Activated B cell treated with CpG ODN at 0.5 μM for 24 hours (primary cell): ENCODE data around the gene PIK3AP1. TPM values are rescaled to one million over a fixed set of nuclear protein-coding genes. Genes with fewer than 3 reads are reported as not detected.
A peak's percentile ranks its signal among the peaks of the same experiment; 100 is the strongest.

Experiments
- ATAC-seq: fragments of 200-7000 bp; cut with Tn5 transposase; one replicate; pipeline ENCODE4 v1.10.0; 2021; ENCODE audit warnings: low read depth, mild to moderate bottlenecking, moderate library complexity
- CTCF ChIA-PET: fragments of 350-600 bp; sonication (Branson Sonifier 250); formaldehyde crosslinking; loops from one replicate; lab custom pipeline; 2021; ENCODE audit warnings: antibody characterized with exemption; lab: Charles Lee
- POLR2A ChIA-PET: fragments of 350-600 bp; sonication (Branson Sonifier 250); formaldehyde crosslinking; loops from one replicate; lab custom pipeline; 2021; ENCODE audit warnings: antibody characterized with exemption; lab: Charles Lee
- DNase-seq: peaks from one replicate; pipeline ENCODE4 v3.0.0; 2022
- H3K27ac Mint-ChIP-seq: one replicate; pipeline ENCODE4 v1.8.0; 2020; ENCODE audit warnings: mixed read lengths
- H3K27me3 Mint-ChIP-seq: one replicate; pipeline ENCODE4 v1.8.0; 2021; ENCODE audit warnings: mixed read lengths
- H3K36me3 Mint-ChIP-seq: one replicate; pipeline ENCODE4 v1.8.0; 2021; ENCODE audit warnings: low read depth, mixed read lengths
- H3K4me1 Mint-ChIP-seq: one replicate; pipeline ENCODE4 v1.8.0; 2021; ENCODE audit warnings: mixed read lengths
- H3K4me3 Mint-ChIP-seq: one replicate; pipeline ENCODE4 v1.8.0; 2020; ENCODE audit warnings: mild to moderate bottlenecking, mixed read lengths
- H3K9me3 Mint-ChIP-seq: one replicate; pipeline ENCODE4 v1.8.0; 2020; ENCODE audit warnings: mixed read lengths
- intact Hi-C: fragments of 100-400 bp; cut with micrococcal nuclease; formaldehyde crosslinking; loops from one replicate; pipeline ENCODE4 v1.15.1; 2024
- total RNA-seq: library from RNA; stranded (reverse); gene quantifications from 2 replicates; pipeline ENCODE4 v1.2.3, GENCODE V29; 2022
- TF ChIP-seq, protein P1 (sequence below): fragments of 200-600 bp; IDR thresholded peaks from one replicate; pipeline ENCODE4 v1.8.0; 2022; ENCODE audit warnings: antibody characterized with exemption, mild to moderate bottlenecking

The PIK3AP1 gene
- total RNA-seq, 1 donor from 2014 or later, result 157 TPM

DNA sequence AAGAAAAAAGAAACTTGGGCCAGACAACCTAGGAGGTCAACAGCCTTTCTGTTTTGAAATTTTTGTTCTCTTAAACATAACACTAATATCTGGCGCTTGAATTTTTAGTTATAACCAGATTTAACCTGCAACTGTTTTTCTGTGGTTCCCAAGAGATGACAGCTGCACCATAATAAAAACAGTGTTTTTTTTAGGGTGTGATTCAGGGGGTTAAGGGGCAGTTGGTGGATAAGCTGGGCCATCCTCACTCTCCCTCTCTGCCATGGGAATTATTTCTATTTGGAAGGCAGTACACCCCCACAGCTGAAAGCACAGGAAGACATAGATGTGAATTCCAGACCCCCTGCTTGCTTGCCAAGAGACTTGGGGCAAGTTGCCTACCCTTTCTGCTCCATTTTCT lies 113.4 kb downstream of the PIK3AP1 start:
- no peaks in the 10 kb centered on the region for H3K4me1 Mint-ChIP-seq
- TF ChIP-seq, protein P1, sequence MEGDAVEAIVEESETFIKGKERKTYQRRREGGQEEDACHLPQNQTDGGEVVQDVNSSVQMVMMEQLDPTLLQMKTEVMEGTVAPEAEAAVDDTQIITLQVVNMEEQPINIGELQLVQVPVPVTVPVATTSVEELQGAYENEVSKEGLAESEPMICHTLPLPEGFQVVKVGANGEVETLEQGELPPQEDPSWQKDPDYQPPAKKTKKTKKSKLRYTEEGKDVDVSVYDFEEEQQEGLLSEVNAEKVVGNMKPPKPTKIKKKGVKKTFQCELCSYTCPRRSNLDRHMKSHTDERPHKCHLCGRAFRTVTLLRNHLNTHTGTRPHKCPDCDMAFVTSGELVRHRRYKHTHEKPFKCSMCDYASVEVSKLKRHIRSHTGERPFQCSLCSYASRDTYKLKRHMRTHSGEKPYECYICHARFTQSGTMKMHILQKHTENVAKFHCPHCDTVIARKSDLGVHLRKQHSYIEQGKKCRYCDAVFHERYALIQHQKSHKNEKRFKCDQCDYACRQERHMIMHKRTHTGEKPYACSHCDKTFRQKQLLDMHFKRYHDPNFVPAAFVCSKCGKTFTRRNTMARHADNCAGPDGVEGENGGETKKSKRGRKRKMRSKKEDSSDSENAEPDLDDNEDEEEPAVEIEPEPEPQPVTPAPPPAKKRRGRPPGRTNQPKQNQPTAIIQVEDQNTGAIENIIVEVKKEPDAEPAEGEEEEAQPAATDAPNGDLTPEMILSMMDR, result no peak
- H3K36me3 Mint-ChIP-seq, result peaks cover 99% of the 10 kb centered on the region
- no peak for ATAC-seq
- DNase-seq, result no peak
- H3K27ac Mint-ChIP-seq, result no peak overlapping the region
- ChIA-PET POLR2A (no interaction called here), CTCF (no interaction called here)
- H3K9me3 Mint-ChIP-seq, result no peaks in the 10 kb centered on the region
- no peak overlapping the region for H3K4me3 Mint-ChIP-seq
- intact Hi-C loops, result no loop called here
- H3K27me3 Mint-ChIP-seq, result no peaks in the 10 kb centered on the region

DNA sequence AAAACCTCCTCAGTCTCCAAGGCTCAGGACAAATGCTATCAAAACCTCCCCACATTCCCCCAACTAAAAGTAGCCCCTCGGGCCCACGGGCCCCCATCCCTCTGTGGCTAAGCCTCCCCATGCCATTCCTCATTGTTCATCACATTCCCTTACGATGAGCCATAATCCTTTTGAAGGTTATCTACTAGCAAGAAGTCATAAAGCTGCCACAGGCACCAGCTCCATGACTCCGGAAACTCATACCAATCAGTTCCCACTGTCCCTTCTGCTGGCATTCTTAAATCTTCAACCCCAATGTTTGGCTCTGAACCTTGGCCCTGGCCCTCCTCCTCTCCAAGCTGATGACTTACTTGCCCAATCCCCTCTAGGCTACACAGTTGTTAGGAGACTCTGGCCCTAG lies 114.1 kb downstream of the PIK3AP1 start:
- DNase-seq (no peak), ATAC-seq (no peak)
- Mint-ChIP-seq H3K36me3 (peaks cover 98% of the 10 kb centered on the region), H3K9me3 (no peaks in the 10 kb centered on the region), H3K27me3 (no peaks in the 10 kb centered on the region), H3K4me1 (no peaks in the 10 kb centered on the region), H3K27ac (peak overlapping the region; percentile 41), H3K4me3 (no peak overlapping the region)
- ChIA-PET POLR2A (no interaction called here), CTCF (no interaction called here)
- intact Hi-C loops, result no loop called here
- TF ChIP-seq, protein P1, result no peak

DNA sequence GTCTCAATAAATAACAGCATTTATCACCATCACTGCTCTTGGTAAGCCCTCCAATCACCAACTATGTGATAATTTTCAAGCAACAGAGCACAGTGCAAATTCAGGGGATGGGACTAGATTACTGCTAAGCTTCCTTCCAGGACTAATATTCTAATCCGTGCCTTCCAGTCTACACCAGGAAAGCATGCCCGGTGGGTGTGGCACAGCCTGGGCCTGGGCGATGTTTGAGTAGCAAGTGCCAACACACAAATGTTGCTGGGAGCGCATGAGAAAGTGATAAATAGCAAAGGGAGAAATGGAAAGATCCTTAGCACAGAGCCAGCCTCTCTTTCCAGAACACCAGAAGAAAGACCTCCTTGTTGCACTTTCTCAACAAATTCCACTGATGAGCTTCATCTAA lies 120.0 kb downstream of the PIK3AP1 start:
- no peak overlapping the region for H3K4me3 Mint-ChIP-seq
- no peaks in the 10 kb centered on the region for H3K4me1 Mint-ChIP-seq
- no peaks in the 10 kb centered on the region for H3K27me3 Mint-ChIP-seq
- ChIA-PET CTCF (no interaction called here), POLR2A (no interaction called here)
- DNase-seq, result no peak
- no peak for ATAC-seq
- peaks cover 56% of the 10 kb centered on the region for H3K36me3 Mint-ChIP-seq
- no peaks in the 10 kb centered on the region for H3K9me3 Mint-ChIP-seq
- intact Hi-C loops, result no loop called here
- TF ChIP-seq, protein P1, result no peak
- no peak overlapping the region for H3K27ac Mint-ChIP-seq

DNA sequence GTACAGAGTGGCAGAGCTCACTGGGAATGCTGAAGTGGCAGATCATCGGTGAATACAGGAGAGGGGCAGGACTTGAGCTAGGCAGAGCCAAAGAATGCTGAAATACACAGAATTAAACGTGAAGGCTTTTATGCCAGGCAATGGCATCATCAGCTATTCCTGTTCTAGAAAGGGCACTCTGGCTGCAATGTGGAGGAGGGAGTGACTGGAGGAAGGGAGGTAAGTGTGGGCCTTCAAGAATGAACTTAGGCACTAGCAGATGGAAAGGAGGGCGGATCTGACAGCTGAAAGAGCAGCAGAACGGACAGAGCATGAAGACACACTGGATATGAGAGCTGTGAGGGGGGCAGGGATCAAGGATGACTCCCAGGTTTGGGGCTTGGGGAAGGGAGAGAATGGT lies 121.5 kb downstream of the PIK3AP1 start:
- CTCF ChIA-PET, result no interaction called here
- no peak for ATAC-seq
- no peaks in the 10 kb centered on the region for H3K4me1 Mint-ChIP-seq

DNA sequence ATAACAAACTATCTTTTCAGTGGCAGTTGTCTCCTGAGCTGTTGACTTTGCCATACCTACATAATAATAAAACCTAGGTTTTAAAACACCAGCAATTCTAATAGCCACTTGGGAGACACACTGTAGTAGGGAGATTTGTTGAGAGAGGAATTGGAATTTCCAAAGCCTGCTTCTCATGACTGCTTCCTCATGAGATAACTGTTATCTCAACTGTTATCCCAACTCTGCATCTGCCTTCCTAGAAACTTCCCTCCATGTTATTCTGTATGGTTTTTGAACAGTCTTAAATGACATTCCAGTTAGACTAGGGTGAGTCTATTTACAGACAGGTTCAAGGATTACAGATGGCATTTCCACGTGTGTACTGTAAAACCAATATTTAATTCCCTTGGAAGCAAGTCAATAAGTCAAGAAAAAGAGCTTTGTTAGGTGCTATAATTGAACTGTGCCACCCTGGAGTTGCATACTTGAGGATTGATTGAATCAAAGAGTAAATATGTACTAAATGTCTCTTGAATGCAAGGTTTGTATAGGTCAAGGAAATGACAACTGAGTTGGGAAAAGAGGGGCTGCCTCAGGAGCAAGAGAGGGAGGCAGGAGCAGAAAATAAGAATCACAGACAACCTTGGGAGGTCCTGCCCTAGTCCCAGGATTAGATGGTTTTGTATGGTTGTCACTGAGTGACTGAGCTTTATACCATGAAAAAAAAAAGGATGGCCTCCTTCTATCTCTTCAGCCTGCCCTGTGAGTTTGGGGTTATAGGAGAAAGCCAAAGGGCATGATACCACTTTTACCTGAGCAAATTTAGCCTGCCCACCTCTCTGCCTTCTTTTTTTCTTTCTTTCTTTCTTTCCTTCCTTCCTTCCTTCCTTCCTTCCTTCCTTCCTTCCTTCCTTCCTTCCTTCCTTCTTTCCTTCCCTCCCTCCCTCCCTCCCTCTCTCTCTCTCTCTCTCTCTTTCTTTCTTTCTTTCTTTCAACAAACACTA lies 123.6 kb downstream of the PIK3AP1 start:
- DNase-seq, result no peak
- peaks cover 46% of the 10 kb centered on the region for H3K36me3 Mint-ChIP-seq
- H3K27me3 Mint-ChIP-seq, result no peaks in the 10 kb centered on the region
- no peak overlapping the region for H3K4me3 Mint-ChIP-seq
- TF ChIP-seq, protein P1, result no peak
- peaks cover 1% of the 10 kb centered on the region for H3K4me1 Mint-ChIP-seq
- H3K27ac Mint-ChIP-seq, result peak overlapping the region; percentile 14
- no peak for ATAC-seq
- ChIA-PET CTCF (no interaction called here), POLR2A (no interaction called here)
- H3K9me3 Mint-ChIP-seq, result no peaks in the 10 kb centered on the region
- intact Hi-C loops, result no loop called here

More for the DNA sequence above, 121.5 kb downstream of the PIK3AP1 start:
- POLR2A ChIA-PET, result no interaction called here
- H3K36me3 Mint-ChIP-seq, result peaks cover 57% of the 10 kb centered on the region
- no peak overlapping the region for H3K27ac Mint-ChIP-seq
- no peaks in the 10 kb centered on the region for H3K27me3 Mint-ChIP-seq
- no peak overlapping the region for H3K4me3 Mint-ChIP-seq
- intact Hi-C loops, result no loop called here
- no peaks in the 10 kb centered on the region for H3K9me3 Mint-ChIP-seq
- DNase-seq, result no peak
- TF ChIP-seq, protein P1, result no peak
